ENCODE results near the gene USP8. TPM values are rescaled to one million over a fixed set of nuclear protein-coding genes. Genes with fewer than 3 reads are reported as not detected.

The USP8 gene
- total and polyA plus RNA-seq, 2 of the 4 experiments (the other 2 are of a cell fraction), result 25.4 to 52.2 TPM

GRCh38 chr15:50496692-50497091, 72.5 kb downstream of the USP8 start:
- H2AFZ ChIP-seq (replicated peaks; ENCODE audit: low read length, poor library complexity), result no peak overlapping the region
- POLR2A ChIA-PET (ENCODE audit: unreplicated experiment), result no interaction called here

More at GRCh38 chr15:50496692-50497091, 72.5 kb downstream of the USP8 start:
- no peaks in the 10 kb centered on the region for H3K4me1 ChIP-seq (ENCODE audit: control insufficient read depth, insufficient read depth, low read length)
- H2BK20ac ChIP-seq (ENCODE audit: low read depth, low read length), result no peak overlapping the region
- H3K23ac ChIP-seq (ENCODE audit: low read depth, low read length), result no peak overlapping the region
- no peak for DNase-seq
- no peaks in the 10 kb centered on the region for H3K27me3 ChIP-seq (ENCODE audit: control insufficient read depth, insufficient read depth, low read length)
- no peaks in the 10 kb centered on the region; a peak in 1 of 4 replicates for H3K79me1 ChIP-seq (ENCODE audit: low read depth in 1 of 2, low read length in 2 of 2)
- H4K5ac ChIP-seq (ENCODE audit: low read depth, low read length), result no peak overlapping the region
- TF ChIP-seq FOS (IDR thresholded peaks at IDR 0.05; ENCODE audit: low read depth, low read length), result no peak
- H3K56ac ChIP-seq (ENCODE audit: extremely low read depth, insufficient read depth, low read length), result no peak overlapping the region
- 100% methylated on average over 2 of the region's 2 CpGs; no CpG with 5 or more reads in 1 of the 2 experiments for WGBS, 2 experiments (ENCODE audit: extremely low coverage in 2 of 2, insufficient read length in 1 of 2)
- H2BK120ac ChIP-seq (ENCODE audit: low read depth, low read length), result no peak overlapping the region
- H2AK5ac ChIP-seq (ENCODE audit: low read depth, low read length), result no peak overlapping the region
- BruUV-seq (replicated peaks), result no TSS peak
- H3K9me1 ChIP-seq (ENCODE audit: insufficient read depth, low read length), result no peaks in the 10 kb centered on the region
- in situ Hi-C loops (cut with MboI; ENCODE audit: low sequenced_read_pairs), result no loop called here
- H2BK5ac ChIP-seq (ENCODE audit: low read depth, low read length, poor library complexity, severe bottlenecking), result no peak overlapping the region
- no peak overlapping the region for H2BK15ac ChIP-seq (ENCODE audit: low read depth, low read length)
- H3K9me3 ChIP-seq (ENCODE audit: control insufficient read depth, insufficient read depth, low read length), result no peaks in the 10 kb centered on the region
- no peak overlapping the region for H3K4me3 ChIP-seq (ENCODE audit: insufficient read depth, low read depth, low read length)
- CTCF ChIA-PET, result no interaction called here
- intact Hi-C loops (cut with micrococcal nuclease), result loop anchor here (5.0 kb wide), 1 partner anchor 81 kb away; no protein-coding TSS in a partner anchor
- H3K4me2 ChIP-seq (ENCODE audit: low read depth, low read length), result no peak overlapping the region
- H3K14ac ChIP-seq (replicated peaks; ENCODE audit: low read depth, low read length), result no peak overlapping the region
- no peak overlapping the region for H3K9ac ChIP-seq (ENCODE audit: low read depth, low read length)
- H3K36me3 ChIP-seq (ENCODE audit: control insufficient read depth, insufficient read depth, low read length), result peaks cover 40% of the 10 kb centered on the region
- no peak overlapping the region for H3K18ac ChIP-seq (ENCODE audit: low read depth, low read length)
- dilution Hi-C loops (cut with HindIII; ENCODE audit: low sequenced_read_pairs, unreplicated experiment), result no loop called here
- no peak overlapping the region for H3K27ac ChIP-seq (ENCODE audit: insufficient read depth, low read length)
- no peaks in the 10 kb centered on the region for H4K20me1 ChIP-seq (ENCODE audit: insufficient read depth, low read length)
- no peak overlapping the region for H3K4ac ChIP-seq (ENCODE audit: low read depth, low read length)
- H4K8ac ChIP-seq (ENCODE audit: low read depth in 2 of 2, low read length in 2 of 2), result no peak overlapping the region
- H4K91ac ChIP-seq (ENCODE audit: insufficient read depth, low read depth, low read length), result no peak overlapping the region
- no peak for ATAC-seq (ENCODE audit: low read depth)
- no peak overlapping the region for H2AK9ac ChIP-seq (replicated peaks; ENCODE audit: low read depth, low read length, poor library complexity)
